GM13976 (cell line): ENCODE data around the gene DCLRE1C.
"Not testable (repeated sequence)": the region's sequence is repeated elsewhere in the genome, so short reads cannot be mapped to it uniquely, and the experiment has no call there.

Experiments
- DNase-seq: peaks from one replicate; pipeline ENCODE4 v3.0.0; 2012; ENCODE audit warnings: low spot score
- CTCF ChIP-seq: IDR thresholded peaks from 2 replicates; pipeline ENCODE4 v1.5.1; 2012; ENCODE audit warnings: borderline replicate concordance, mild to moderate bottlenecking; ENCODE audit not compliant: insufficient read depth; ENCODE audit errors: extremely low read depth, missing control alignments, control extremely low read depth
- in situ Hi-C: fragments of 300-500 bp; cut with MboI; formaldehyde crosslinking; loops from one replicate; pipeline ENCODE4 v1.12.0; 2022; ENCODE audit warnings: low sequenced_read_pairs, mixed read lengths, inconsistent platforms; ENCODE audit not compliant: unreplicated experiment

The DCLRE1C gene

DNA sequence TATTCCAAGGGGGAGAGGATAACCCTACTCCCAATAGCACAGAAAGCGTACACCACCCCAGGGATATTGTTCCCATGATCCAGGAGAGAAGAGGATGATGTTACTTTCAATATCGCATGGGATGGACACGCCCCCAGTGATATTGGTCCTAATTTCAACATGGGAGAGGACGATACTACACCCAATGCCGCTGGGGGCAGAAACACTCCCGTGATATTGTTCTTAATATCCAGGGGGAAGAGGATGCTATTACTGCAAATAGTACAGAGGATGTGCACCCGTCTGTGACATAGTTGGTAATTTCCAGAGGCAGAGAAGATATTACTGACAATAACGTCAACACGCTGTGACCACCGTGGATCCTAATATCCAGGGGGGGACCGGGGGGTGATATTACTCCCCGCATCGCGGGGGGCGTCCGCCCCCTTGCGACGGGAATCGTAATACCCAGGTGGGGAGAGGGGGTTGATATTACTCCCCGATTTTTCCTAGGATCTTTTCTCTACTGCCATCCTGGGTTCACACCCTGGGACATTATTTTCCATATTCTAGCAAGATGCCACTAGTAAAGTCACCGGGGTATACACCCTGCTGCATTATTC lies 21.9 kb upstream of the DCLRE1C start:
- TF ChIP-seq CTCF: peak; percentile 25
- in situ Hi-C loops: no loop called here
- no peak for DNase-seq

DNA sequence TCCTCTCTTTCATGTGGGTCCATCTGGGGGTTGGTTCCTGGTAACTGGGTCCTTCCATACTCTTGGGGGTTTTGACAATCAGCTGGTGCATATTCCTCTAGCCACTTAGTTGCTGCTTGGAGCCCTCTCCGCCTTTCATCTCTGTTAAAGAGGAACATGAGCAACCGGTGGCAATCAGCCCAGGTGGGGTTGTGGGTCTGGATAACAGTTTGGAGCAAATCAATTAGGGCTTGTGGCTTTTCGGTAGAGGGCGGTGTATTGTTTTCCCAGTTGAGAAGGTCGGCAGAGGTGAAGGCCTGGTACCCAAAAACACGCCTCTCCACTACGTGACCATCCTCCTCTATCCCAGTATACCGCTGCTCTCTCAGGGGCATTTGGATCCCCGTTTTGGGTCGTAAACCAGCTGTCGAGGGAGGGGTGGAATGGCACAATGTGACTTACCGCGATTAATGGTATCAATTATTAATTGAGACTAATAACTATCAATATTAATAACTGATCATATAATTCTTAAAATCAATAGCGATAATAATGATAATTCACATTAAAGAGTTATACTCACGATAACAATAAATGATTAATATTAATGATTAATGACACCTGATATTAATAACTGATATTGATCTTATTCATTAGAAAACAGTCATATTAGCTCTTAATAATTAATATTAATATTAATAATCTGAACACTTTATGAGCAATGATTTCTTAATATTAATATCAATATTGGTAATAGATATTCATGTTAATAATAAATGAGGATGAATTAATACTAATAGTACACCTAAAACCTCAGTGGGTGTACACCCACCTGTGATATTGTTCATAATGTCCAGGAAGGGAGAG lies 20.5 kb upstream of the DCLRE1C start:
- not testable (repeated sequence) for DNase-seq
- in situ Hi-C loops: loop anchor here (25.0 kb wide), 1 partner anchor 462 kb away; no protein-coding TSS in a partner anchor

- in situ Hi-C loops: loop anchor here (25.0 kb wide), 1 partner anchor 460 kb away; no protein-coding TSS in a partner anchor
- no peak for DNase-seq
- peak; percentile 58 for TF ChIP-seq CTCF
Measured at GRCh38 chr10:14971867-14972448, 18.1 kb upstream of the DCLRE1C start.

- in situ Hi-C loops: loop anchor here (25.0 kb wide), 1 partner anchor 456 kb away; no protein-coding TSS in a partner anchor
- no peak for DNase-seq
Measured at GRCh38 chr10:14967897-14968296, 14.0 kb upstream of the DCLRE1C start.

DNA sequence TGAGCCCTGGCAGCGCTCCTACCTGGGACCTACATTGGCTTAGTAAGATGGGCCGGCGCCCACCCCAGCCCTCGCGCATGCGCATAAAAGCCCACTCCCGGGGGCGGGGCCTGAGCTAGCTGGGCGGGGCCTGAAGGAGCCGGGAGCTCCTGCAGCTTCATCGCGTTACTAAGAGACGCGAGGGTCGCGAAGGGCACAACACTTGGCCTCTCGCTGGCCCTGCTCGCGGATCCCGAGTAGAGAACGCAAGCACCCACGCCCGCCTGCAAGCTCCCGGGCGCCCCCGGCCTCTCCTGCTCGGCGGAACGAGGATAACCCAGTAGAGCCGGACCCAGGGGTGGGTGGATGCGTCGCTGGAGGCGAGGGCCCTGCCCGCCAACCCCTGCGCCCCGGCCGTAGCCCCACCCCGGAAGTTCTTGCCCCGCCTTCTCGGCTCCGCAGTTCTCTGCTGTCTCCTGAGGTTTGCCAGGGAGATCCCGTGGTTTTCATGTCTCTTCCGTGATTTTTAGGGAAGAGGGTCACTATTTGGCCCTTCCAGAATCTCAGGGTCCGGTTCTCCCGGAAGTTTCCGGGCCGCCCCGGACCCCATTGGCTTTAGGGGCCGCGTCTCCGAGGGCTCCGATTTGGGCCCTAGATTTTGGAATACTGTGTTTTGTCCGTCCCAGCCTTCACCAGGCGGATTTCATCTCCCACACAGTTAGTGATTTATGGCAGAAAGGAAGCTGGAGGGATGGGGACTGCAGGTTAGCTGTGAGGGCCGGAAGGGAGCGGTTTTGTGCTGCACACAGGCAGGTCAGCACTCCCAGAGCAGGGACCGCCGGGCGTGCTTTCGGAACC lies 5.5 kb upstream of the DCLRE1C start, which contains the start of gene MEIG1:
MEIG1 (plus strand) TSS at position 168 of the 837 bp plus-strand sequence. CDS start 7,081 bp downstream, outside the sequence.
- TF ChIP-seq CTCF: no peak
- in situ Hi-C loops: loop anchor here (25.0 kb wide), 1 partner anchor 447 kb away; no protein-coding TSS in a partner anchor

More at GRCh38 chr10:14967897-14968296, 14.0 kb upstream of the DCLRE1C start:
- TF ChIP-seq CTCF: no peak

GRCh38 chr10:14958872-14959220 lies 5.0 kb upstream of the DCLRE1C start:
- in situ Hi-C loops: loop anchor here (25.0 kb wide), 1 partner anchor 447 kb away; no protein-coding TSS in a partner anchor
- no peak for DNase-seq
- TF ChIP-seq CTCF: no peak

More for the DNA sequence above, 5.5 kb upstream of the DCLRE1C start, which contains the start of gene MEIG1:
- peak; percentile 94 for DNase-seq
